K562 (cell line): ENCODE data around the gene CXCR3. TPM values are rescaled to one million over a fixed set of nuclear protein-coding genes. Genes with fewer than 3 reads are reported as not detected.

Experiments
- ATAC-seq: fragments of 200-7000 bp; cut with Tn5 transposase; 3 replicates; pipeline ENCODE4 v1.9.1; 2020; ENCODE audit warnings: moderate library complexity
- BruUV-seq: library from RNA; stranded (reverse); fragments of 400-500 nt; replicated peaks from 2 replicates; lab custom pipeline; 2021; lab: Mats Ljungman, UMichigan
- CTCF ChIA-PET: fragments of 300-600 bp; formaldehyde crosslinking; extraction: SDS; loops from one replicate; lab custom pipeline; 2021; ENCODE audit warnings: low intra/inter-chr PET ratio; lab: Yijun Ruan, JAX
- POLR2A ChIA-PET: fragments of 300-600, 350-650 bp; sonication (Branson Sonifier 250); formaldehyde crosslinking; extraction: SDS; loops from one replicate; lab custom pipeline; 2021; ENCODE audit warnings: antibody characterized with exemption, inconsistent platforms; lab: Yijun Ruan, JAX
- DNase-seq, 4 experiments: peaks; one replicate each; pipeline versions ENCODE4 v3.0.0 to v3.0.0-alpha.2; 2011 to 2018; ENCODE audit warnings: low spot score in 3 of 4, mixed read lengths in 3 of 4; ENCODE audit errors: extremely low read depth in 1 of 4
- FAIRE-seq: peaks from 2 replicates; lab custom pipeline; 2011; peaks lifted over from hg19 to GRCh38; lab: Jason Lieb, UNC
- H2AFZ ChIP-seq: 2 replicates; pipeline ENCODE4 v1.6.0; 2011; ENCODE audit warnings: low read depth, low read length, control low read depth, inconsistent platforms
- H3K27ac ChIP-seq: fragments of 200-600 bp; 3 replicates; pipeline ENCODE4 v1.8.0; 2011; ENCODE audit warnings: low read depth, mild to moderate bottlenecking, control low read depth, inconsistent platforms, low read length, moderate library complexity, mixed read lengths; ENCODE audit errors: extremely low read depth
- H3K27me3 ChIP-seq, 2 experiments: fragments of 300-600 bp in 1 of 2; 2 replicates in 1 of 2; 3 replicates in 1 of 2; pipeline versions ENCODE4 v1.6.0 to v1.8.0; 2011; ENCODE audit warnings: inconsistent platforms in 2 of 2, low read length in 2 of 2, mild to moderate bottlenecking in 1 of 2, mixed read lengths in 1 of 2, moderate library complexity in 1 of 2; ENCODE audit not compliant: control insufficient read depth in 2 of 2, insufficient read depth in 2 of 2
- H3K36me3 ChIP-seq: fragments of 300-600 bp; 3 replicates; pipeline ENCODE4 v1.8.0; 2011; ENCODE audit warnings: mild to moderate bottlenecking, low read length, inconsistent platforms; ENCODE audit not compliant: control insufficient read depth, insufficient read depth
- H3K4me1 ChIP-seq, 2 experiments: fragments of 200-600 bp in 1 of 2; replicated peaks in 1 of 2; 2 replicates in 1 of 2; 3 replicates in 1 of 2; pipeline versions ENCODE4 v1.5.1 to v1.8.0; 2011; ENCODE audit warnings: inconsistent platforms in 2 of 2, low read length in 2 of 2, mild to moderate bottlenecking in 1 of 2, mixed read lengths in 1 of 2, moderate library complexity in 1 of 2; ENCODE audit not compliant: control insufficient read depth in 2 of 2, insufficient read depth in 2 of 2
- H3K4me2 ChIP-seq: 2 replicates; pipeline ENCODE4 v1.6.1; 2011; ENCODE audit warnings: low read length, control low read depth, inconsistent platforms, mixed read lengths; ENCODE audit not compliant: insufficient read depth
- H3K4me3 ChIP-seq: fragments of 200-600 bp; sonication (generic), shearing (Covaris generic); 2 replicates; pipeline ENCODE4 v1.5.1; 2016; ENCODE audit warnings: control low read depth, inconsistent platforms
- H3K79me2 ChIP-seq: fragments of 200-600 bp; 3 replicates; pipeline ENCODE4 v1.8.0; 2011; ENCODE audit warnings: low read length, inconsistent platforms; ENCODE audit not compliant: control insufficient read depth, insufficient read depth
- H3K9ac ChIP-seq, 2 experiments: 2 replicates each; pipeline versions ENCODE4 v1.6.0 to v1.6.1; 2011; ENCODE audit warnings: low read depth in 2 of 2, low read length in 2 of 2, control low read depth in 1 of 2, inconsistent platforms in 1 of 2, mild to moderate bottlenecking in 1 of 2, mixed read lengths in 1 of 2; ENCODE audit not compliant: insufficient read depth in 1 of 2
- H3K9me1 ChIP-seq: one replicate; pipeline ENCODE4 v1.6.0; 2011; ENCODE audit warnings: inconsistent platforms, mild to moderate bottlenecking, low read length, moderate library complexity; ENCODE audit not compliant: control insufficient read depth, insufficient read depth
- H3K9me3 ChIP-seq: replicated peaks from 2 replicates; pipeline ENCODE4 v1.5.1; 2011; ENCODE audit warnings: low read depth, low read length, inconsistent platforms; ENCODE audit not compliant: control insufficient read depth, insufficient read depth
- H4K20me1 ChIP-seq: replicated peaks from 2 replicates; pipeline ENCODE4 v1.6.1; 2011; ENCODE audit warnings: low read length, inconsistent platforms, mixed read lengths; ENCODE audit not compliant: control insufficient read depth, insufficient read depth
- ASH1L ChIP-seq: fragments of 450-650 bp; IDR thresholded peaks from 2 replicates; pipeline ENCODE4 v1.6.1; 2018; ENCODE audit warnings: borderline replicate concordance, mild to moderate bottlenecking, low read depth; ENCODE audit not compliant: partially characterized antibody
- MGA ChIP-seq: fragments of 450-650 bp; IDR thresholded peaks from 2 replicates; pipeline ENCODE4 v1.6.1; 2016; ENCODE audit warnings: mild to moderate bottlenecking, moderate library complexity
- NCOA6 ChIP-seq: fragments of 450-650 bp; IDR thresholded peaks from 2 replicates; pipeline ENCODE4 v1.6.1; 2017; ENCODE audit warnings: mild to moderate bottlenecking
- NR4A1 ChIP-seq, 2 experiments: fragments of 250-450 bp in 1 of 2; fragments of 450-650 bp in 1 of 2; sonication (Bioruptor Pico) in 1 of 2; IDR thresholded peaks; 2 replicates each; pipeline versions ENCODE4 v1.4.0 to v1.6.1; 2016 to 2020; ENCODE audit warnings: mild to moderate bottlenecking in 2 of 2, missing compliant biosample characterization in 1 of 2, missing genetic modification characterization in 1 of 2, moderate library complexity in 1 of 2
- RBFOX2 ChIP-seq: fragments of 200-400 bp; formaldehyde crosslinking; IDR thresholded peaks from 2 replicates; pipeline ENCODE4 v1.6.1; 2017; ENCODE audit warnings: low read depth, mild to moderate bottlenecking, low read length, moderate library complexity
- RNF219 ChIP-seq: fragments of 250-450 bp; sonication (Bioruptor Pico); IDR thresholded peaks from 2 replicates; pipeline ENCODE4 v1.5.0; 2022; ENCODE audit warnings: mild to moderate bottlenecking
- WGBS: fragments of 100-300 bp; shearing (Covaris generic); methylation state at CpG from one replicate; pipeline ENCODE4 v1.1.6; 2016; ENCODE audit warnings: low coverage, mixed read lengths; ENCODE audit not compliant: insufficient coverage; ENCODE audit errors: missing lambda C conversion rate; 5-methylcytosine and 5-hydroxymethylcytosine counted together
- in situ Hi-C: fragments of 300-500 bp; cut with MboI; formaldehyde crosslinking; loops from 4 replicates; pipeline ENCODE4 v1.15.0; 2018; ENCODE audit warnings: inconsistent platforms, mixed read lengths
- intact Hi-C: fragments of 100-400 bp; cut with micrococcal nuclease; formaldehyde crosslinking; loops from 2 replicates; pipeline ENCODE4 v1.14.2; 2022
- polyA plus RNA-seq, 8 experiments: library from polyadenylated mRNA; depleted of rRNA in 4 of 8; stranded (reverse) in 5 of 8; unstranded in 3 of 8; fragments of >200 nt; fragmentation: Nextera tagmentation in 2 of 8; fragmentation: Illumina TruSeq in 1 of 8; extraction: Ambion mirVana in 2 of 8; extraction: Trizol in 1 of 8; gene quantifications; 2 replicates each; pipeline versions ENCODE4 v1.2.1 to v1.2.3, GENCODE V29; 2011 to 2014; ENCODE audit warnings: inconsistent platforms in 1 of 8, missing spikeins in 1 of 8
- total RNA-seq, 7 experiments: library from RNA; depleted of rRNA in 6 of 7; stranded (reverse); fragments of >200 nt in 6 of 7; fragmentation: Illumina TruSeq in 2 of 7; extraction: Trizol in 2 of 7; gene quantifications; 2 replicates each; pipeline versions ENCODE4 v1.2.1 to v1.2.3, GENCODE V29; 2011 to 2021; ENCODE audit warnings: low replicate concordance in 1 of 7

Gene CXCR3
- total and polyA plus RNA-seq, 9 of the 15 experiments (the other 6 are each of a cell fraction or from before 2014, with no cell fraction given): not detected

GRCh38 chrX:71666240-71667223, 48.2 kb upstream of the CXCR3 start:
- no TSS peak for BruUV-seq
- peaks cover 0 to 28% of the 10 kb centered on the region in 2 experiments; a peak in 2 of 5 replicates for H3K27me3 ChIP-seq
- no peak overlapping the region for H3K9ac ChIP-seq
- no peaks in the 10 kb centered on the region for H3K79me2 ChIP-seq
- no peak overlapping the region for H2AFZ ChIP-seq
- H3K4me3 ChIP-seq: no peak overlapping the region
- no peaks in the 10 kb centered on the region for H3K9me1 ChIP-seq
- ChIA-PET CTCF (no interaction called here), POLR2A (no interaction called here)
- peaks cover 0 to 16% of the 10 kb centered on the region in 2 experiments; a peak in 3 of 5 replicates for H3K4me1 ChIP-seq
- H3K27ac ChIP-seq: no peak overlapping the region
- FAIRE-seq (no peak), ATAC-seq (peak; percentile 31), DNase-seq (peak; percentile 8 to 70 (median 60))
- no peaks in the 10 kb centered on the region for H3K9me3 ChIP-seq
- intact Hi-C loops: no loop called here
- in situ Hi-C loops: loop anchor here (25.0 kb wide), 1 partner anchor 196 kb away; no protein-coding TSS in a partner anchor
- H4K20me1 ChIP-seq: no peaks in the 10 kb centered on the region
- H3K36me3 ChIP-seq: no peaks in the 10 kb centered on the region
- 33% methylated on average over 26 of the region's 48 CpGs for WGBS
- no peak overlapping the region for H3K4me2 ChIP-seq
- TF ChIP-seq RBFOX2: peak; percentile 35
- TF ChIP-seq NR4A1 (CRISPR knock-in tag; IDR thresholded peaks at IDR 0.05): no peak
- no peak for TF ChIP-seq NR4A1 (tag; IDR thresholded peaks at IDR 0.05)
- TF ChIP-seq MGA: peak; percentile 79
- no peak for TF ChIP-seq NCOA6
- TF ChIP-seq ASH1L: peak; percentile 13
- no peak for TF ChIP-seq RNF219 (CRISPR knock-in tag)
